Uterus (tissue), 4 donors: ENCODE measurements around the gene SLC17A4. TPM values are rescaled to one million over a fixed set of nuclear protein-coding genes. Genes with fewer than 3 reads are reported as not detected.

Source experiments
- DNase-seq, 2 donors: peaks; one replicate each; pipeline ENCODE4 v3.0.0-alpha.2; 2019 to 2020
- H3K27ac ChIP-seq, 2 donors: fragments of 200-600 bp; sonication (generic); 1 replicate in 1 of 2; 2 replicates in 1 of 2; pipeline ENCODE4 v1.5.1; 2016 to 2018
- H3K27me3 ChIP-seq, 2 donors: fragments of 200-600 bp; sonication (generic); one replicate each; pipeline ENCODE4 v1.5.1; 2018 to 2019; ENCODE audit warnings: control low read depth in 1 of 2
- H3K36me3 ChIP-seq, 2 donors: fragments of 200-600 bp; sonication (generic); one replicate each; pipeline ENCODE4 v1.5.1; 2019; ENCODE audit warnings: control low read depth in 1 of 2
- H3K4me1 ChIP-seq, 2 donors: fragments of 200-600 bp; sonication (generic); one replicate each; pipeline ENCODE4 v1.5.1; 2018 to 2019; ENCODE audit warnings: control low read depth in 1 of 2
- H3K4me3 ChIP-seq, 2 donors: fragments of 200-600 bp; sonication (generic); 1 replicate in 1 of 2; 2 replicates in 1 of 2; pipeline ENCODE4 v1.5.1; 2018 to 2019; ENCODE audit warnings: mild to moderate bottlenecking in 1 of 2
- H3K9me3 ChIP-seq, 2 donors: fragments of 200-600 bp; sonication (generic); one replicate each; pipeline ENCODE4 v1.5.1; 2019; ENCODE audit warnings: control low read depth in 1 of 2
- POLR2A ChIP-seq, 2 donors: fragments of 450-650 bp; IDR thresholded peaks; one replicate each; pipeline ENCODE4 v1.6.1; 2016; ENCODE audit warnings: antibody characterized with exemption in 2 of 2, mild to moderate bottlenecking in 1 of 2, moderate library complexity in 1 of 2
- intact Hi-C: fragments of 100-400 bp; cut with DNase I; formaldehyde crosslinking; loops from one replicate; pipeline ENCODE4 v1.15.1; 2023; ENCODE audit warnings: low total_unique reads
- total RNA-seq, 4 donors: library from RNA; depleted of rRNA in 3 of 4; stranded (reverse); fragments of >200 nt in 3 of 4; gene quantifications; one replicate each; pipeline versions ENCODE4 v1.1.0 to v1.2.4, GENCODE V29; 2014 to 2023
- TF ChIP-seq, protein P1 (sequence below), 4 experiments: fragments of 200-600 bp in 2 of 4; fragments of 450-650 bp in 2 of 4; sonication (generic) in 2 of 4; IDR thresholded peaks; one replicate each; pipeline ENCODE4 v1.5.1; 2016 to 2019; ENCODE audit warnings: antibody characterized with exemption in 4 of 4, mild to moderate bottlenecking in 2 of 4, moderate library complexity in 1 of 4
- donor health status: DM: yes; HTN: yes; CAD: no.

Gene SLC17A4
- total RNA-seq, 4 donors from 2014 or later: under 0.01 TPM; not detected in 3

- H3K36me3 ChIP-seq: no peaks in the 10 kb centered on the region
- H3K9me3 ChIP-seq: peaks cover 0 to 3% of the 10 kb centered on the region in 2 donors
- no peaks in the 10 kb centered on the region for H3K27me3 ChIP-seq
- TF ChIP-seq POLR2A (IDR thresholded peaks at IDR 0.05): no peak
- TF ChIP-seq, protein P1, sequence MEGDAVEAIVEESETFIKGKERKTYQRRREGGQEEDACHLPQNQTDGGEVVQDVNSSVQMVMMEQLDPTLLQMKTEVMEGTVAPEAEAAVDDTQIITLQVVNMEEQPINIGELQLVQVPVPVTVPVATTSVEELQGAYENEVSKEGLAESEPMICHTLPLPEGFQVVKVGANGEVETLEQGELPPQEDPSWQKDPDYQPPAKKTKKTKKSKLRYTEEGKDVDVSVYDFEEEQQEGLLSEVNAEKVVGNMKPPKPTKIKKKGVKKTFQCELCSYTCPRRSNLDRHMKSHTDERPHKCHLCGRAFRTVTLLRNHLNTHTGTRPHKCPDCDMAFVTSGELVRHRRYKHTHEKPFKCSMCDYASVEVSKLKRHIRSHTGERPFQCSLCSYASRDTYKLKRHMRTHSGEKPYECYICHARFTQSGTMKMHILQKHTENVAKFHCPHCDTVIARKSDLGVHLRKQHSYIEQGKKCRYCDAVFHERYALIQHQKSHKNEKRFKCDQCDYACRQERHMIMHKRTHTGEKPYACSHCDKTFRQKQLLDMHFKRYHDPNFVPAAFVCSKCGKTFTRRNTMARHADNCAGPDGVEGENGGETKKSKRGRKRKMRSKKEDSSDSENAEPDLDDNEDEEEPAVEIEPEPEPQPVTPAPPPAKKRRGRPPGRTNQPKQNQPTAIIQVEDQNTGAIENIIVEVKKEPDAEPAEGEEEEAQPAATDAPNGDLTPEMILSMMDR (IDR thresholded peaks at IDR 0.05): no peak
- no peak overlapping the region for H3K27ac ChIP-seq
- H3K4me1 ChIP-seq: no peaks in the 10 kb centered on the region
- intact Hi-C loops: no loop called here
- H3K4me3 ChIP-seq: no peak overlapping the region
- no peak for DNase-seq
Measured at GRCh38 chr6:25749837-25750236, 4.7 kb upstream of the SLC17A4 start.

DNA sequence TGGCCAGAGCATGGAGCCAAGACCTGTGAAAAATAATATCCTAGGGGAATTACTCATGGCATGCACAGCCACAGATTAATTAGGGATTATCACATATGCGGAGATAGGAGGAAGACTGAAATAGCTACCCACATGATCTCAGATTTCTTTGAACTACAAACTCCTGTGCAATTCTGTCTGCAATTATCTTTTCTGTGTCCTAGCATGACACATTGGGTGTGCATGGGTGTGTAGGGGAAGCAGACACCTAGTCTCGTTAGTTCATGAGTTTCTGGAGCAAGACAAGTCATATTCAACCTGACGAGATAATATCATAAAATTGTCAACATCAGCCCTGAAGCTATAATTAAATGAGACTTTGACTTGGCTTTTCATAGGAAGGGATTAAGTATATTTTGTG, 3.6 kb upstream of the SLC17A4 start:
- intact Hi-C loops: no loop called here
- Histone ChIP-seq H3K4me3 (no peak overlapping the region), H3K4me1 (no peaks in the 10 kb centered on the region), H3K27me3 (no peaks in the 10 kb centered on the region), H3K9me3 (peaks cover 0 to 3% of the 10 kb centered on the region in 2 donors), H3K36me3 (no peaks in the 10 kb centered on the region), H3K27ac (no peak overlapping the region)
- no peak for TF ChIP-seq POLR2A (IDR thresholded peaks at IDR 0.05)
- TF ChIP-seq, protein P1 (IDR thresholded peaks at IDR 0.05): no peak
- DNase-seq: no peak

DNA sequence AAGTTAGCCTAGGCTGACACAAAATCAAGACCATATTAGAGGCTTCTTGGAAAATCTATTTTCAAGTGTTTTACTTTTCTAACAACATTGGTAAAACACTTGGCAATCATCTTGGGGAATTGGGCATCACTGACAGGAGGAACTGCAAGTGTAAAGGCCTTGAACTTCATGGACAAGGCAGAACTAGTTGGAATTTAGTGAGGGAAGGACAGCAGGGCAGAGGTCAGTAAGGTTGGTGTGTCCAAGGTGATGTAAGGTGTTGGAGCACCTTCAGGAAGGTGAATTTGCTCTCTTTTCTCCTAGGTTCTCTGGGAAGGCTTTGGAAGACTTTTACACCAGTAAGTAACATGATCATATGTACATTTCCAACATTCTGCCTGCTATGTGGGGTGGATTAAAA, 1.5 kb upstream of the SLC17A4 start:
- TF ChIP-seq, protein P1 (IDR thresholded peaks at IDR 0.05): no peak
- TF ChIP-seq POLR2A (IDR thresholded peaks at IDR 0.05): no peak
- Histone ChIP-seq H3K27ac (no peak overlapping the region), H3K4me1 (no peaks in the 10 kb centered on the region), H3K27me3 (no peaks in the 10 kb centered on the region), H3K36me3 (no peaks in the 10 kb centered on the region), H3K9me3 (no peaks in the 10 kb centered on the region), H3K4me3 (no peak overlapping the region)
- intact Hi-C loops: no loop called here
- DNase-seq: no peak

DNA sequence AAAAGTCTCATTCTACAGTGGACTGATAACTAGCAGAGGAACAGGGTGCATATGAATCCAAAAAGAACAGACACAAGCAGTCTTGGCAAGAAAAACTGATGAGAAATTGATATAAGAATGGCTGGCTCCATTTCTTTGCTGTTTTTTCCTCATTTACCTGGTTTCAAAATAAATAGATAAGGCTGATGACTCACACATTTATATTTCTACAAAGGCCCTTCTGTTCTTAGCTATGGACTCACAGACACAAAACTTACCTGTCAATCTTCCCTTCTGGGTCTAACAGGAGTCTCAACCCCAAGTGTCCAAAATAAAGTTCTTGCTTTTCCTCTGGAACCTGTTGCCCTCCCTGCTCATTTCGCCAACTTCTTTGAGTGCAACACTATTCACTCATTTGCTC, 941 bp downstream of the SLC17A4 start:
- intact Hi-C loops: no loop called here

More for the DNA sequence above, 941 bp downstream of the SLC17A4 start:
- no peak for DNase-seq
- Histone ChIP-seq H3K27ac (no peak overlapping the region), H3K9me3 (no peaks in the 10 kb centered on the region), H3K36me3 (no peaks in the 10 kb centered on the region), H3K4me1 (no peaks in the 10 kb centered on the region), H3K4me3 (no peak overlapping the region), H3K27me3 (no peaks in the 10 kb centered on the region)
- TF ChIP-seq, protein P1 (IDR thresholded peaks at IDR 0.05): no peak
- no peak for TF ChIP-seq POLR2A (IDR thresholded peaks at IDR 0.05)
